Neural crest cell (in vitro differentiated cells): ENCODE results near the gene RAC2. TPM values are rescaled to one million over a fixed set of nuclear protein-coding genes. Genes with fewer than 3 reads are reported as not detected.

Experiments
- DNase-seq: peaks from one replicate; pipeline ENCODE4 v3.0.0; 2021; ENCODE audit warnings: low read depth, mixed read lengths, low spot score
- H3K27ac Mint-ChIP-seq: one replicate; pipeline ENCODE4 v1.8.0; 2021; ENCODE audit warnings: mild to moderate bottlenecking, mixed read lengths; ENCODE audit not compliant: unreplicated experiment
- H3K27me3 Mint-ChIP-seq: 2 replicates; pipeline ENCODE4 v1.8.0; 2021; ENCODE audit warnings: low read depth, mild to moderate bottlenecking, mixed read lengths
- H3K36me3 Mint-ChIP-seq: 2 replicates; pipeline ENCODE4 v1.8.0; 2021; ENCODE audit warnings: low read depth, mild to moderate bottlenecking, mixed read lengths
- H3K4me1 Mint-ChIP-seq: 2 replicates; pipeline ENCODE4 v1.8.0; 2021; ENCODE audit warnings: mixed read lengths
- H3K4me3 Mint-ChIP-seq: one replicate; pipeline ENCODE4 v1.8.0; 2021; ENCODE audit warnings: mild to moderate bottlenecking, mixed read lengths
- H3K9me3 Mint-ChIP-seq: 2 replicates; pipeline ENCODE4 v1.8.0; 2021; ENCODE audit warnings: mixed read lengths
- CTCF ChIP-seq: fragments of 200-600 bp; sonication (generic); conservative IDR thresholded peaks from 2 replicates; pipeline ENCODE4 v1.5.0; 2021; ENCODE audit warnings: antibody characterized with exemption, mild to moderate bottlenecking
- total RNA-seq: library from RNA; stranded (reverse); gene quantifications from 2 replicates; pipeline ENCODE4 v1.2.1, GENCODE V29; 2021

Gene RAC2
- total RNA-seq, 1 donor from 2014 or later: 0.21 TPM

- Mint-ChIP-seq H3K36me3 (no peaks in the 10 kb centered on the region), H3K4me3 (no peak overlapping the region), H3K27me3 (peaks cover 15% of the 10 kb centered on the region), H3K4me1 (no peaks in the 10 kb centered on the region), H3K27ac (no peak overlapping the region), H3K9me3 (no peaks in the 10 kb centered on the region)
- no peak for TF ChIP-seq CTCF
- DNase-seq: no peak
Observed at GRCh38 chr22:37226514-37226913, 17.6 kb downstream of the RAC2 start.

- H3K27ac Mint-ChIP-seq: no peak overlapping the region
- no peak overlapping the region for H3K4me3 Mint-ChIP-seq
- no peaks in the 10 kb centered on the region for H3K4me1 Mint-ChIP-seq
- H3K27me3 Mint-ChIP-seq: peaks cover 15% of the 10 kb centered on the region
- no peaks in the 10 kb centered on the region for H3K36me3 Mint-ChIP-seq
- H3K9me3 Mint-ChIP-seq: no peaks in the 10 kb centered on the region
- no peak for TF ChIP-seq CTCF
- DNase-seq: no peak
Observed at GRCh38 chr22:37226087-37226486, 18.0 kb downstream of the RAC2 start.

GRCh38 chr22:37225481-37225880 is 18.6 kb downstream of the RAC2 start:
- Mint-ChIP-seq H3K36me3 (no peaks in the 10 kb centered on the region), H3K27me3 (peaks cover 15% of the 10 kb centered on the region), H3K4me3 (no peak overlapping the region), H3K9me3 (no peaks in the 10 kb centered on the region), H3K27ac (no peak overlapping the region), H3K4me1 (no peaks in the 10 kb centered on the region)
- no peak for DNase-seq
- TF ChIP-seq CTCF: no peak

- Mint-ChIP-seq H3K9me3 (no peaks in the 10 kb centered on the region), H3K27ac (no peak overlapping the region), H3K4me1 (no peaks in the 10 kb centered on the region), H3K4me3 (no peak overlapping the region), H3K27me3 (peaks cover 17% of the 10 kb centered on the region), H3K36me3 (no peaks in the 10 kb centered on the region)
- TF ChIP-seq CTCF: no peak
- no peak for DNase-seq
Observed at GRCh38 chr22:37224757-37225420, 19.2 kb downstream of the RAC2 start.

- Mint-ChIP-seq H3K36me3 (no peaks in the 10 kb centered on the region), H3K4me1 (no peaks in the 10 kb centered on the region), H3K9me3 (no peaks in the 10 kb centered on the region), H3K27ac (peak overlapping the region; percentile 46), H3K27me3 (peaks cover 20% of the 10 kb centered on the region), H3K4me3 (no peak overlapping the region)
- no peak for DNase-seq
- no peak for TF ChIP-seq CTCF
Observed at GRCh38 chr22:37223965-37224551, 20.0 kb downstream of the RAC2 start.
